ENCODE data around the gene ALG12. TPM values are rescaled to one million over a fixed set of nuclear protein-coding genes. Genes with fewer than 3 reads are reported as not detected.

The ALG12 gene
- polyA plus RNA-seq, 1 donor from 2014 or later, result 14.3 TPM

DNA sequence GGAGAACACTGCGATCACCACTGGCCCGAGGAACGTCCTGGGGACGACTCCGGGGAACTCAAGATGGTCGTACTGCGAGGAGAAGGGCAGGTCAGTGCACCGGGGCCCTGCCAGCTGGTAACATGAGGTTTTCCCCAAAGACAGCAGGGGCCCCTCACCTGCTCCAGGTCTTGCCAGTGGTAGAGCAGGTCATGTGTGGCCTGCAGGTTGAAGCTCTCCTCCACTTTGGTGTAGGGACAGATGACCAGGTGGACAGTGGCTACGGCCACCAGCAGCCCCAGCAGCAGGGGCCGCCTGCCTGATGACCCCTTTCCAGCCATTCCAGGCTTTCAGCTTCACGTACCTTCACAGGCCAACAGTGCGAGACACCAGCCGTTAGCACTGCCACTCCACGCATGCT lies 4.8 kb downstream of the ALG12 start:
- no peaks in the 10 kb centered on the region for H3K9me2 ChIP-seq (ENCODE audit: insufficient read depth, low read length)
- TF ChIP-seq, protein P1, sequence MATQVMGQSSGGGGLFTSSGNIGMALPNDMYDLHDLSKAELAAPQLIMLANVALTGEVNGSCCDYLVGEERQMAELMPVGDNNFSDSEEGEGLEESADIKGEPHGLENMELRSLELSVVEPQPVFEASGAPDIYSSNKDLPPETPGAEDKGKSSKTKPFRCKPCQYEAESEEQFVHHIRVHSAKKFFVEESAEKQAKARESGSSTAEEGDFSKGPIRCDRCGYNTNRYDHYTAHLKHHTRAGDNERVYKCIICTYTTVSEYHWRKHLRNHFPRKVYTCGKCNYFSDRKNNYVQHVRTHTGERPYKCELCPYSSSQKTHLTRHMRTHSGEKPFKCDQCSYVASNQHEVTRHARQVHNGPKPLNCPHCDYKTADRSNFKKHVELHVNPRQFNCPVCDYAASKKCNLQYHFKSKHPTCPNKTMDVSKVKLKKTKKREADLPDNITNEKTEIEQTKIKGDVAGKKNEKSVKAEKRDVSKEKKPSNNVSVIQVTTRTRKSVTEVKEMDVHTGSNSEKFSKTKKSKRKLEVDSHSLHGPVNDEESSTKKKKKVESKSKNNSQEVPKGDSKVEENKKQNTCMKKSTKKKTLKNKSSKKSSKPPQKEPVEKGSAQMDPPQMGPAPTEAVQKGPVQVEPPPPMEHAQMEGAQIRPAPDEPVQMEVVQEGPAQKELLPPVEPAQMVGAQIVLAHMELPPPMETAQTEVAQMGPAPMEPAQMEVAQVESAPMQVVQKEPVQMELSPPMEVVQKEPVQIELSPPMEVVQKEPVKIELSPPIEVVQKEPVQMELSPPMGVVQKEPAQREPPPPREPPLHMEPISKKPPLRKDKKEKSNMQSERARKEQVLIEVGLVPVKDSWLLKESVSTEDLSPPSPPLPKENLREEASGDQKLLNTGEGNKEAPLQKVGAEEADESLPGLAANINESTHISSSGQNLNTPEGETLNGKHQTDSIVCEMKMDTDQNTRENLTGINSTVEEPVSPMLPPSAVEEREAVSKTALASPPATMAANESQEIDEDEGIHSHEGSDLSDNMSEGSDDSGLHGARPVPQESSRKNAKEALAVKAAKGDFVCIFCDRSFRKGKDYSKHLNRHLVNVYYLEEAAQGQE (IDR thresholded peaks at IDR 0.05; ENCODE audit: borderline replicate concordance), result no peak
- TF ChIP-seq EP300 (conservative IDR thresholded peaks at IDR 0.05; ENCODE audit: poor library complexity, severe bottlenecking) (no peak), RAD21 (conservative IDR thresholded peaks at IDR 0.05) (no peak), MXI1 (conservative IDR thresholded peaks at IDR 0.05; ENCODE audit: poor library complexity, severe bottlenecking) (no peak)
- TF ChIP-seq, protein P2, sequence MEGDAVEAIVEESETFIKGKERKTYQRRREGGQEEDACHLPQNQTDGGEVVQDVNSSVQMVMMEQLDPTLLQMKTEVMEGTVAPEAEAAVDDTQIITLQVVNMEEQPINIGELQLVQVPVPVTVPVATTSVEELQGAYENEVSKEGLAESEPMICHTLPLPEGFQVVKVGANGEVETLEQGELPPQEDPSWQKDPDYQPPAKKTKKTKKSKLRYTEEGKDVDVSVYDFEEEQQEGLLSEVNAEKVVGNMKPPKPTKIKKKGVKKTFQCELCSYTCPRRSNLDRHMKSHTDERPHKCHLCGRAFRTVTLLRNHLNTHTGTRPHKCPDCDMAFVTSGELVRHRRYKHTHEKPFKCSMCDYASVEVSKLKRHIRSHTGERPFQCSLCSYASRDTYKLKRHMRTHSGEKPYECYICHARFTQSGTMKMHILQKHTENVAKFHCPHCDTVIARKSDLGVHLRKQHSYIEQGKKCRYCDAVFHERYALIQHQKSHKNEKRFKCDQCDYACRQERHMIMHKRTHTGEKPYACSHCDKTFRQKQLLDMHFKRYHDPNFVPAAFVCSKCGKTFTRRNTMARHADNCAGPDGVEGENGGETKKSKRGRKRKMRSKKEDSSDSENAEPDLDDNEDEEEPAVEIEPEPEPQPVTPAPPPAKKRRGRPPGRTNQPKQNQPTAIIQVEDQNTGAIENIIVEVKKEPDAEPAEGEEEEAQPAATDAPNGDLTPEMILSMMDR (IDR thresholded peaks at IDR 0.05; ENCODE audit: poor library complexity, severe bottlenecking), result no peak
- peaks cover 10% of the 10 kb centered on the region for H3K79me2 ChIP-seq (replicated peaks; ENCODE audit: insufficient read depth, low read length)
- no peak overlapping the region for H3K4me3 ChIP-seq (ENCODE audit: low read length)
- H3K27ac ChIP-seq (ENCODE audit: low read length), result no peak overlapping the region
- H3K27me3 ChIP-seq (ENCODE audit: insufficient read depth, low read depth, low read length), result no peaks in the 10 kb centered on the region
- H3K4me2 ChIP-seq (ENCODE audit: low read length), result no peak overlapping the region
- no peaks in the 10 kb centered on the region for H4K20me1 ChIP-seq (ENCODE audit: insufficient read depth)
- H3K36me3 ChIP-seq (ENCODE audit: insufficient read depth, low read length), result no peaks in the 10 kb centered on the region
- no peak overlapping the region for H3K9ac ChIP-seq (ENCODE audit: low read length)
- H3F3A ChIP-seq (ENCODE audit: insufficient read depth, low read length, poor library complexity, severe bottlenecking), result no peaks in the 10 kb centered on the region
- no peaks in the 10 kb centered on the region for H3K9me3 ChIP-seq (ENCODE audit: low read length)
- H2AFZ ChIP-seq (ENCODE audit: low read depth, low read length), result no peak overlapping the region

DNA sequence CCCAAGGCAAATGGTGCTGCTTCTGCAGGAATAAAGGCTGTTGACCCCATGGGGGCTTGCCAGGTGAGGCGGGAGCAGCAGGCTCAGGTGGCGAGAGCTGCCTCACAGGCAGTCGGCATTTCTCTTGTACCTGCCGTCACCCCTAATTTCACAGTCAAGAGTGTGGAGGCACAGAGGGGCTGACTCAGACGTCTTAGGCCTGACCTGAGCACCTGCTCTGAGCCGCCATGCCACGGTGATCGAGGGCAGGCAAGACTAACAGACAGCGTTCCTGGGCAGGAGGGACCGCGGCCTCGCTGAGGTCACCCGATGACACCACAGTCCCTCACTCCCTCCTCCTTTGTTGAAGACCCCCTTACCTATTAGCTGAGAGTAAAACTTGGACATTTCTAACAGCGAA lies 5.2 kb downstream of the ALG12 start:
- no peak overlapping the region for H3K9ac ChIP-seq (ENCODE audit: low read length)
- no peaks in the 10 kb centered on the region for H3K9me2 ChIP-seq (ENCODE audit: insufficient read depth, low read length)
- no peaks in the 10 kb centered on the region for H3K27me3 ChIP-seq (ENCODE audit: insufficient read depth, low read depth, low read length)
- no peak for TF ChIP-seq MXI1 (conservative IDR thresholded peaks at IDR 0.05; ENCODE audit: poor library complexity, severe bottlenecking)
- TF ChIP-seq EZH2 (IDR thresholded peaks at IDR 0.05; ENCODE audit: borderline replicate concordance, insufficient read depth, low read length, poor library complexity, severe bottlenecking), result no peak
- TF ChIP-seq RAD21 (conservative IDR thresholded peaks at IDR 0.05), result no peak
- TF ChIP-seq, protein P2 (IDR thresholded peaks at IDR 0.05; ENCODE audit: poor library complexity, severe bottlenecking), result no peak
- TF ChIP-seq, protein P1 (IDR thresholded peaks at IDR 0.05; ENCODE audit: borderline replicate concordance), result no peak
- no peak for TF ChIP-seq TAF1 (IDR thresholded peaks at IDR 0.05; ENCODE audit: low read depth)
- no peak for TF ChIP-seq EP300 (conservative IDR thresholded peaks at IDR 0.05; ENCODE audit: poor library complexity, severe bottlenecking)
- TF ChIP-seq SMC3 (conservative IDR thresholded peaks at IDR 0.05; ENCODE audit: poor library complexity), result no peak
- TF ChIP-seq POLR2AphosphoS5 (IDR thresholded peaks at IDR 0.05), result no peak
- no peak overlapping the region for H3K4me3 ChIP-seq (ENCODE audit: low read length)
- no peak overlapping the region for H2AFZ ChIP-seq (ENCODE audit: low read depth, low read length)
- no peaks in the 10 kb centered on the region for H4K20me1 ChIP-seq (ENCODE audit: insufficient read depth)
- no peaks in the 10 kb centered on the region for H3F3A ChIP-seq (ENCODE audit: insufficient read depth, low read length, poor library complexity, severe bottlenecking)
- no peak overlapping the region for H3K4me2 ChIP-seq (ENCODE audit: low read length)
- no peaks in the 10 kb centered on the region for H3K36me3 ChIP-seq (ENCODE audit: insufficient read depth, low read length)
- H3K9me3 ChIP-seq (ENCODE audit: low read length), result no peaks in the 10 kb centered on the region
- peaks cover 10% of the 10 kb centered on the region for H3K79me2 ChIP-seq (replicated peaks; ENCODE audit: insufficient read depth, low read length)
- no peak overlapping the region for H3K27ac ChIP-seq (ENCODE audit: low read length)

Data from neural cell (in vitro differentiated cells).